Naive thymus-derived CD4-positive, alpha-beta T cell (primary cell): Measurements from ENCODE around the gene DNAJC11. TPM values are rescaled to one million over a fixed set of nuclear protein-coding genes. Genes with fewer than 3 reads are reported as not detected.

ENCODE experiments used
- ATAC-seq: fragments of 150-1000 bp; cut with Tn5 transposase; 2 replicates; pipeline ENCODE4 v1.10.0; 2021; ENCODE audit warnings: mild to moderate bottlenecking, moderate library complexity
- CTCF ChIA-PET: fragments of 350-600 bp; sonication (Branson Sonifier 250); formaldehyde crosslinking; loops from one replicate; lab custom pipeline; 2021; ENCODE audit warnings: antibody characterized with exemption; lab: Charles Lee
- POLR2A ChIA-PET: fragments of 350-600 bp; sonication (Branson Sonifier 250); formaldehyde crosslinking; loops from one replicate; lab custom pipeline; 2021; ENCODE audit warnings: antibody characterized with exemption, inconsistent platforms; lab: Charles Lee
- DNase-seq, 9 donors: peaks; one replicate each; pipeline versions ENCODE4 v3.0.0 to v3.0.0-alpha.2; 2020 to 2022; ENCODE audit warnings: mixed read lengths in 1 of 9
- H3K27ac ChIP-seq: one replicate; pipeline ENCODE4 v1.7.0; 2013; ENCODE audit warnings: mild to moderate bottlenecking, low read depth, low read length, moderate library complexity
- H3K27me3 ChIP-seq, 2 donors: one replicate each; pipeline ENCODE4 v1.7.0; 2013; ENCODE audit warnings: low read length in 2 of 2, mild to moderate bottlenecking in 2 of 2, moderate library complexity in 2 of 2; ENCODE audit not compliant: control insufficient read depth in 2 of 2, insufficient read depth in 2 of 2
- H3K36me3 ChIP-seq, 3 experiments: 1 replicate in 2 of 3; 2 replicates in 1 of 3; pipeline ENCODE4 v1.7.0; 2013; ENCODE audit warnings: low read length in 3 of 3, mild to moderate bottlenecking in 3 of 3, moderate library complexity in 1 of 3; ENCODE audit not compliant: insufficient read depth in 3 of 3, control insufficient read depth in 2 of 3
- H3K4me1 ChIP-seq, 2 donors: one replicate each; pipeline ENCODE4 v1.7.0; 2013; ENCODE audit warnings: low read length in 2 of 2, mild to moderate bottlenecking in 2 of 2, moderate library complexity in 1 of 2; ENCODE audit not compliant: control insufficient read depth in 2 of 2, insufficient read depth in 2 of 2
- H3K4me3 ChIP-seq: 2 replicates; pipeline ENCODE4 v1.7.0; 2013; ENCODE audit warnings: mild to moderate bottlenecking, low read length
- H3K9me3 ChIP-seq, 3 experiments: 1 replicate in 2 of 3; 2 replicates in 1 of 3; pipeline ENCODE4 v1.7.0; 2013; ENCODE audit warnings: low read length in 3 of 3; ENCODE audit not compliant: control insufficient read depth in 2 of 3
- H3K27ac Mint-ChIP-seq, 9 donors: one replicate each; pipeline ENCODE4 v1.8.0; 2020 to 2022; ENCODE audit warnings: mixed read lengths in 9 of 9, mild to moderate bottlenecking in 8 of 9, moderate library complexity in 5 of 9, inconsistent platforms in 2 of 9
- H3K27me3 Mint-ChIP-seq, 5 donors: one replicate each; pipeline ENCODE4 v1.8.0; 2021 to 2022; ENCODE audit warnings: mixed read lengths in 5 of 5, mild to moderate bottlenecking in 1 of 5
- H3K36me3 Mint-ChIP-seq, 5 donors: one replicate each; pipeline ENCODE4 v1.8.0; 2020 to 2022; ENCODE audit warnings: mixed read lengths in 5 of 5, mild to moderate bottlenecking in 3 of 5, inconsistent platforms in 1 of 5
- H3K4me1 Mint-ChIP-seq, 7 donors: one replicate each; pipeline ENCODE4 v1.8.0; 2020 to 2022; ENCODE audit warnings: mixed read lengths in 7 of 7, mild to moderate bottlenecking in 3 of 7, inconsistent platforms in 1 of 7
- H3K4me3 Mint-ChIP-seq, 10 donors: one replicate each; pipeline ENCODE4 v1.8.0; 2020 to 2022; ENCODE audit warnings: mild to moderate bottlenecking in 10 of 10, mixed read lengths in 10 of 10, moderate library complexity in 6 of 10, inconsistent platforms in 2 of 10
- H3K9me3 Mint-ChIP-seq, 11 donors: one replicate each; pipeline ENCODE4 v1.8.0; 2020 to 2022; ENCODE audit warnings: mixed read lengths in 11 of 11, mild to moderate bottlenecking in 4 of 11, inconsistent platforms in 1 of 11, moderate library complexity in 1 of 11
- intact Hi-C, 2 donors: fragments of 100-400 bp; cut with micrococcal nuclease; formaldehyde crosslinking; loops; one replicate each; pipeline ENCODE4 v1.15.1; 2023
- polyA plus RNA-seq, 2 donors: library from polyadenylated mRNA; unstranded; fragments of 300-500 nt; fragmentation: Illumina TruSeq; gene quantifications; one replicate each; pipeline ENCODE4 v1.2.3, GENCODE V29; 2021
- total RNA-seq, 6 experiments: library from RNA in 5 of 6; stranded (reverse) in 5 of 6; gene quantifications; 1 replicate in 5 of 6; 2 replicates in 1 of 6; pipeline ENCODE4 v1.2.3 and lab custom pipeline; 2021 to 2026

The DNAJC11 gene
- total and polyA plus RNA-seq, 7 experiments from 2014 or later: 19.2 to 49.7 (median 42.9) TPM

DNA sequence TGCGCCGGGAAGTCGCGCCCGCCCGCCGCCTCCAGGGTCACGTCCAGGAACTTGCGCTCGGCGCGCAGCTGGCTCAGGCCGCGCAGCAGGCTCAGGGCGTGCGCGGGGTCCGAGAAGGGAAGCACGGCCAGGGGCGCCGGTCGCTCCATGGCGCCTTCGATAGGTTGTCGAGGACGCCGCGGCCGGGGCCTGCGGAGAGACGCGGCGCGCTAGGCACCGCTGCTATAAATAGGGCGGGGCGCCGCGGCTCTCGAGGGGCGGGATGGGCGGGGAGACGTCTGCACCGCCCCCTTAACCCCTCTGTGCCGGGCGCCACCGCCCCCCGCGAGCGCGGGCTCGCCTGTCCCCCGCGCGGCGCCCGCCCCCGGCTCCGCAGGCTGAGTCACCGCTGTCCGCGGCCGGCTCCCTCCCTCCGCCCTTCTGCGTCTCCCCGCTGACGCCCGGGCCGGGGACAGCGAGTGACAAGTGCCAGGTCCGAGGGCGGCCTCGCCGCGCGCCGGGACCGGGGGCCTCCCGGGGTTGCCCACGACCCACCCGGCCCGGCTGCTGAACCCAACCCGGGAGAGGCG lies 98.9 kb downstream of the DNAJC11 start, which contains the start of gene KLHL21:
KLHL21 (minus strand) TSS at position 201 of the 569 bp plus-strand sequence; CDS start at position 149, 52 bp downstream.
- Histone ChIP-seq H3K27me3 (no peaks in the 10 kb centered on the region), H3K4me3 (peak within 1 kb of the TSS; percentile 98), H3K9me3 (no peaks in the 10 kb centered on the region), H3K27ac (peak within 1 kb of the TSS; percentile 94), H3K4me1 (peaks cover 28 to 30% of the 10 kb centered on the region in 2 donors), H3K36me3 (peaks cover 0 to 16% (median 7%) of the 10 kb centered on the region in 3 experiments)
- peaks cover 0 to 6% (median 0%) of the 10 kb centered on the region in 5 donors for H3K36me3 Mint-ChIP-seq
- H3K4me3 Mint-ChIP-seq: peak within 1 kb of the TSS; percentile 89 to 99 (median 96)
- H3K4me1 Mint-ChIP-seq: peaks cover 13 to 40% (median 34%) of the 10 kb centered on the region in 7 donors
- DNase-seq (peak; percentile 70 to 93 (median 79)), ATAC-seq (peak; percentile 82)
- H3K27ac Mint-ChIP-seq: peak within 1 kb of the TSS; percentile 95 to 99 (median 98)
- peaks cover 0 to 2% (median 0%) of the 10 kb centered on the region in 11 donors for H3K9me3 Mint-ChIP-seq
- intact Hi-C loops: loop anchor here (1.0 to 5.0 kb wide), 13 partner anchors 11 to 610 kb away; partner anchors contain the start of genes CAMTA1 (in 2 of the 2), NOL9 (in 2 of the 2), NPHP4 (in 2 of the 2) and PHF13 (in 2 of the 2)
- POLR2A ChIA-PET: interaction anchor here (0.7 to 15.1 kb wide), 21 partner anchors 8 to 404 kb away, joined by 3 to 246 read pairs (median 5); partner anchors contain the start of genes NOL9, PHF13, TAS1R1 and THAP3
- CTCF ChIA-PET: interaction anchor here (1.0 to 3.6 kb wide), 5 partner anchors 10 to 48 kb away, joined by 3 to 17 read pairs (median 4); partner anchors contain the start of genes NOL9 and TAS1R1
- H3K27me3 Mint-ChIP-seq: peaks cover 0 to 2% (median 0%) of the 10 kb centered on the region in 5 donors

DNA sequence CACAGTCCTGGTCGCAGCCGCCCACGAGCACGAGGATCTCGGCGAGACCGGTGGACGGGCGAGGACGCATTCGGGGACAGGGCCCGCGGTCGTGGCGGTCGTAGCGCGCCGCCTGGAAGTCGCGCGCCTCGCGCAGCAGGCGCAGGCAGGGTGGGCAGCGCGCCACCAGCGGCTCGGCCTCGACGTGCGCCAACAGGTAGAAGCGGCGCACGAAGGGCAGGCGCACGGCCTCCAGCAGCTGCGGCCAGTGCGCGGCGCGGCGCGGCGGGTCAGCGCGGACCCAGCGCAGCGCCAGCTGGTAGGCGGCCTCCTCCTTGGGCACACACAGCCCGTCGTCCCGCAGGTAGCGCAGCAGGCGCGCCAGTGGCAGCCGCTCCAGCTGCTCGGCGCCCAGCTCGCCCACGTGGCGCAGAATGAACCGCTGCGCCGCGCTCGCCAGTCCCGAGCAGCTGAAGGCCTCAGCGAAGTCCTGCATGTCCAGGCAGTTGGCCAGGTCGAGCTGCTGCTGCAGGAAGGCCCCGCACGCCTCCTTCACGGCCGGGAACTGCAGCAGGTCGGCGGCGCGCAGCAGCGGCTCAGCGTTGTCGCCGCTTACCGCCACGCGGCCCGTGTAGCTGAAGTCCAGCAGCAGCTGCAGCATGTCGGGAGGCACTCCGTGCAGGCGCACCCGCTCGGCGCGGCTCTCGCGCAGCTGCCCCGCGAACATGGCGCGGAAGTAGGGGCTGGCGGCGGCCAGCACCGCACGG lies 99.5 kb downstream of the DNAJC11 start:
- ChIA-PET CTCF (interaction anchor here (0.7 to 3.6 kb wide), 5 partner anchors 10 to 48 kb away, joined by 3 to 17 read pairs (median 4); partner anchors contain the start of genes NOL9 and TAS1R1), POLR2A (interaction anchor here (0.7 to 15.1 kb wide), 22 partner anchors 8 to 403 kb away, joined by 3 to 246 read pairs (median 4); partner anchors contain the start of genes NOL9, PHF13, TAS1R1 and THAP3)
- ATAC-seq (peak; percentile 36), DNase-seq (peak in 6 of 9 donors; percentile 33 to 40 (median 38))
- Histone ChIP-seq H3K27ac (peak overlapping the region; percentile 94), H3K4me3 (peak overlapping the region; percentile 98), H3K9me3 (no peaks in the 10 kb centered on the region), H3K4me1 (peaks cover 35% of the 10 kb centered on the region in 2 donors), H3K36me3 (peaks cover 0 to 23% (median 14%) of the 10 kb centered on the region in 3 experiments), H3K27me3 (no peaks in the 10 kb centered on the region)
- intact Hi-C loops: loop anchor here (1.0 to 5.0 kb wide), 15 partner anchors 22 to 610 kb away; partner anchors contain the start of genes CAMTA1 (in 2 of the 2), NOL9 (in 2 of the 2), NPHP4 (in 2 of the 2) and ACOT7 (in 1 of the 2)
- Mint-ChIP-seq H3K27ac (peak overlapping the region in 6 of 9 donors; percentile 88 to 98 (median 94)), H3K4me1 (peaks cover 13 to 45% (median 40%) of the 10 kb centered on the region in 7 donors), H3K27me3 (no peaks in the 10 kb centered on the region), H3K4me3 (peak overlapping the region; percentile 89 to 99 (median 96)), H3K9me3 (peaks cover 0 to 2% (median 0%) of the 10 kb centered on the region in 11 donors), H3K36me3 (peaks cover 0 to 10% (median 0%) of the 10 kb centered on the region in 5 donors)

DNA sequence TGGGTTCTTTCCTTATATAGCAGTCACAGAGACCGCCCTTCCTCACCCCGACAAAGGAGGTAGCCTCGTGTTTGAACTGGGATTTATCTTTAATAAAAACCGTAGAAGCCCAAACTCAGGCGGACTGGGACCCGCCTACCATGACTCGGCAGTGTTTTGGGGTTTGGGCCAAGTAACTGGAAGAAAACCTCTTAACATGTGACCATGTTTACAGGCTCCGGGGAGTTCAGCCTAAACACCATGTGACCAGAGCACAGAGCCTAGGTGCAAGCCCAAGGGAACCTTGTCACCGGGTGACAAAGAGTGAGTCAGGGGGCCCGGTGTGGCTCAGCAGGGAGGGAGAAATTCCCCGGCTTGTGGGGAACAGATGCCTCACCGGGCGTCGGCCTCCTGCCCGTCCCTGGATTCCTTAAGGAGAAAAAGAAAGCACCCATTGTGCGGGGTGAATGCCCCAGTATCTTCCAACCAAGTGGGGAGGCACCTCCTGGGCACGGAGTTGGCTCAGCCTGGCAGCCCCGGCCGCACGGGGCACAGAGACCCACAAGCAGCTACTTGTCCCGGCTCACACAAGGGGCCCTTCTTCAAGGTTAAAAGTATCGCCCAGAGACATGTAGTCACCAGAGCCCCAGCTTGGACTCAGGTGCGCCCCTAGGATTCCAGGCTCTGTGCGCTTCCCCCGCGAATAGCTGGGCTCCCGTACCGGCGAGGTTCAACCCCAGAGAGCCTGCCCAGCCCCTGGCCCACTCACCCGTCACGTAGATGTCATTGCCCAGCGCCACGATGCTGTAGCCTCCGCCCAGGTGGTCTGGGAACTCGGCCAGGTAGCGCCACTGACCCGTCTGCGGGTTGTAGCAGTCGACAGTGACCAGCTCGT lies 100.3 kb downstream of the DNAJC11 start:
- Mint-ChIP-seq H3K27me3 (no peaks in the 10 kb centered on the region), H3K27ac (peak overlapping the region; percentile 88 to 97 (median 93)), H3K4me1 (peaks cover 13 to 53% (median 42%) of the 10 kb centered on the region in 7 donors), H3K4me3 (peak overlapping the region; percentile 89 to 99 (median 96)), H3K36me3 (peaks cover 0 to 10% (median 0%) of the 10 kb centered on the region in 5 donors), H3K9me3 (peaks cover 0 to 2% (median 0%) of the 10 kb centered on the region in 11 donors)
- H3K27me3 ChIP-seq: no peaks in the 10 kb centered on the region
- peak overlapping the region; percentile 98 for H3K4me3 ChIP-seq
- intact Hi-C loops: loop anchor here (1.0 to 5.0 kb wide), 9 partner anchors 21 to 609 kb away; partner anchors contain the start of genes NPHP4 (in 2 of the 2), ACOT7 (in 1 of the 2), CAMTA1 (in 1 of the 2) and ICMT (in 1 of the 2)
- DNase-seq: peak in 7 of 9 donors; percentile 37 to 78 (median 57)
- peaks cover 37 to 43% of the 10 kb centered on the region in 2 donors for H3K4me1 ChIP-seq
- H3K9me3 ChIP-seq: no peaks in the 10 kb centered on the region
- ChIA-PET POLR2A (interaction anchor here (0.6 to 15.1 kb wide), 25 partner anchors 7 to 402 kb away, joined by 3 to 246 read pairs (median 4); partner anchors contain the start of genes NOL9, PHF13, PLEKHG5 and TAS1R1), CTCF (interaction anchor here (0.7 to 3.6 kb wide), 6 partner anchors 11 to 111 kb away, joined by 3 to 17 read pairs (median 4); partner anchors contain the start of genes NOL9, PLEKHG5, TAS1R1 and THAP3)
- peak; percentile 58 for ATAC-seq
- peaks cover 0 to 31% (median 16%) of the 10 kb centered on the region in 3 experiments for H3K36me3 ChIP-seq
- peak overlapping the region; percentile 94 for H3K27ac ChIP-seq

DNA sequence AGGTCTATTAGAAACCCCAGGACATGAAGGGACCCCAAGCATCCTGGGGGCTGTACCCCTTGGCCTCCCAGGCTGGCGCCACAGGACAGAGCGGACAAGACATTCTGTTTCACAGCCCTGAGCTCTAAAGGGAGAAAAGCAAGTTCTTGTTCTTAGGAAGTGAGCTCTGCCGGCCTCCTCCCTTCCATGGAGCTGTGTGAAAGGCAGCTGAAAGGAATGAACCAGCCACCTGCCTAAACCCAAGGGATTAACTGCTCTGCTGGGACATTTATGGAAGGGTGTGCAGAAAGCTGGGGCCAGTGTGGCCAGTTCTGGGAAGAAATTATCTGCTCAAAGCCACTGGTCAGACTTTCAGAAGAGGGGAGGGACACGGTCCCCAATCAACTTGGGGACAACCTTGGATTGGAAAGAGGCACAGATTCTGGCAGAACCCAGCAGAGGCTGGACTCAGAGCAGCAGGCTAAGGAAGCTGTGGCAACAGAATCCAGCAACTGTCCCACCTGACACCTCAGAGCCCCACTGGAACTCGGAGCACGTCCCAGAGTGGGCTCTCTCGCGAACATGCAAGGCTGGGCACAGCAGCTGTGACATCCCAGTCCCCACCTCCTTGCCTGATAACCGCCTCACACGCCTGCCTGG lies 101.1 kb downstream of the DNAJC11 start:
- peaks cover 0 to 2% (median 0%) of the 10 kb centered on the region in 11 donors for H3K9me3 Mint-ChIP-seq
- no peaks in the 10 kb centered on the region for H3K27me3 Mint-ChIP-seq
- H3K36me3 ChIP-seq: peaks cover 0 to 38% (median 16%) of the 10 kb centered on the region in 3 experiments
- peak overlapping the region; percentile 94 for H3K27ac ChIP-seq
- ChIA-PET CTCF (interaction anchor here (1.0 to 3.6 kb wide), 7 partner anchors 12 to 112 kb away, joined by 3 to 17 read pairs (median 7); partner anchors contain the start of genes NOL9, PLEKHG5, TAS1R1 and THAP3), POLR2A (interaction anchor here (0.6 to 15.1 kb wide), 16 partner anchors 9 to 141 kb away, joined by 3 to 246 read pairs (median 10); partner anchors contain the start of genes NOL9, PHF13, PLEKHG5 and TAS1R1)
- H3K27me3 ChIP-seq: no peaks in the 10 kb centered on the region
- H3K4me3 ChIP-seq: peak overlapping the region; percentile 98
- H3K9me3 ChIP-seq: no peaks in the 10 kb centered on the region
- intact Hi-C loops: loop anchor here (1.0 to 5.0 kb wide), 9 partner anchors 20 to 608 kb away; partner anchors contain the start of genes NPHP4 (in 2 of the 2), ACOT7 (in 1 of the 2), CAMTA1 (in 1 of the 2) and ICMT (in 1 of the 2)
- peaks cover 13 to 61% (median 49%) of the 10 kb centered on the region in 7 donors for H3K4me1 Mint-ChIP-seq
- H3K27ac Mint-ChIP-seq: peak overlapping the region; percentile 88 to 97 (median 93)
- peak overlapping the region; percentile 89 to 99 (median 96) for H3K4me3 Mint-ChIP-seq
- peaks cover 37 to 46% of the 10 kb centered on the region in 2 donors for H3K4me1 ChIP-seq
- ATAC-seq: no peak
- DNase-seq: no peak
- peaks cover 0 to 16% (median 0%) of the 10 kb centered on the region in 5 donors for H3K36me3 Mint-ChIP-seq
